EH (cell line): Measurements from ENCODE around the gene PSMA1.
A peak's percentile ranks its signal among the peaks of the same experiment; 100 is the strongest.
"Not testable (repeated sequence)": the region's sequence is repeated elsewhere in the genome, so short reads cannot be mapped to it uniquely, and the experiment has no call there.

ENCODE experiments used
- DNase-seq: peaks from one replicate; pipeline ENCODE4 v3.0.0-alpha.2; 2015; ENCODE audit warnings: low read depth

The PSMA1 gene

GRCh38 chr11:14519917-14520746 lies at the start of gene PSMA1:
Gene PSMA1 (minus strand): TSS chr11:14520386. CDS start chr11:14520299, 87 bp downstream.
- DNase-seq: peak; percentile 96

- DNase-seq: not testable (repeated sequence)
Measured at GRCh38 chr11:14569516-14569915, 49.3 kb upstream of the PSMA1 start.

- DNase-seq: no peak
Measured at GRCh38 chr11:14567064-14567651, 47.0 kb upstream of the PSMA1 start.

GRCh38 chr11:14566331-14567063 lies 46.3 kb upstream of the PSMA1 start:
- DNase-seq: no peak

- DNase-seq: no peak
Measured at GRCh38 chr11:14565845-14566244, 45.7 kb upstream of the PSMA1 start.

GRCh38 chr11:14555818-14556217 lies 35.6 kb upstream of the PSMA1 start:
- DNase-seq: no peak

- DNase-seq: no peak
Measured at GRCh38 chr11:14554959-14555358, 34.8 kb upstream of the PSMA1 start.

- no peak for DNase-seq
Measured at GRCh38 chr11:14552089-14552488, 31.9 kb upstream of the PSMA1 start.

GRCh38 chr11:14551380-14551779 lies 31.2 kb upstream of the PSMA1 start:
- no peak for DNase-seq

- no peak for DNase-seq
Measured at GRCh38 chr11:14549891-14550290, 29.7 kb upstream of the PSMA1 start.

- DNase-seq: no peak
Measured at GRCh38 chr11:14547440-14547839, 27.3 kb upstream of the PSMA1 start.

GRCh38 chr11:14546672-14547071 lies 26.5 kb upstream of the PSMA1 start:
- DNase-seq: no peak

- peak; percentile 19 for DNase-seq
Measured at GRCh38 chr11:14544611-14545010, 24.4 kb upstream of the PSMA1 start.

- DNase-seq: no peak
Measured at GRCh38 chr11:14543260-14543659, 23.1 kb upstream of the PSMA1 start.

GRCh38 chr11:14542324-14542723 lies 22.1 kb upstream of the PSMA1 start:
- no peak for DNase-seq

- DNase-seq: no peak
Measured at GRCh38 chr11:14541192-14541947, 21.2 kb upstream of the PSMA1 start.

- no peak for DNase-seq
Measured at GRCh38 chr11:14539982-14540421, 19.8 kb upstream of the PSMA1 start.

GRCh38 chr11:14538926-14539554 lies 18.9 kb upstream of the PSMA1 start:
- DNase-seq: no peak

GRCh38 chr11:14538271-14538925 lies 18.2 kb upstream of the PSMA1 start:
- no peak for DNase-seq

GRCh38 chr11:14537134-14537599 lies 17.0 kb upstream of the PSMA1 start:
- DNase-seq: peak; percentile 32

- DNase-seq: not testable (repeated sequence)
Measured at GRCh38 chr11:14535166-14535565, 15.0 kb upstream of the PSMA1 start.
